Karpas-422 (cell line): Measurements from ENCODE around the gene ASPM. TPM values are rescaled to one million over a fixed set of nuclear protein-coding genes. Genes with fewer than 3 reads are reported as not detected.
"Not testable (repeated sequence)": the region's sequence is repeated elsewhere in the genome, so short reads cannot be mapped to it uniquely, and the experiment has no call there.

Experiments
- DNase-seq: peaks from one replicate; pipeline ENCODE4 v3.0.0-alpha.2; 2015
- H2AFZ ChIP-seq: fragments of 200-600 bp; sonication (generic); 2 replicates; pipeline ENCODE4 v1.6.1; 2014; ENCODE audit warnings: antibody characterized with exemption, low read length, mixed read lengths
- H3K27ac ChIP-seq: fragments of 200-600 bp; sonication (generic); 2 replicates; pipeline ENCODE4 v1.5.1; 2014; ENCODE audit warnings: mild to moderate bottlenecking, low read length, moderate library complexity
- H3K27me3 ChIP-seq: fragments of 200-600 bp; sonication (generic); 2 replicates; pipeline ENCODE4 v1.6.1; 2014; ENCODE audit warnings: low read length, mixed read lengths
- H3K36me3 ChIP-seq: fragments of 200-600 bp; sonication (generic); 2 replicates; pipeline ENCODE4 v1.6.1; 2014; ENCODE audit warnings: low read length, mixed read lengths; ENCODE audit not compliant: insufficient read depth
- H3K4me1 ChIP-seq: fragments of 200-600 bp; sonication (generic); 2 replicates; pipeline ENCODE4 v1.6.1; 2014; ENCODE audit warnings: mild to moderate bottlenecking, low read length, mixed read lengths
- H3K4me2 ChIP-seq: fragments of 200-600 bp; sonication (generic); 2 replicates; pipeline ENCODE4 v1.6.1; 2014; ENCODE audit warnings: low read length, low read depth, mild to moderate bottlenecking; ENCODE audit not compliant: poor library complexity, severe bottlenecking
- H3K4me3 ChIP-seq: fragments of 200-600 bp; sonication (generic); 2 replicates; pipeline ENCODE4 v1.5.1; 2014; ENCODE audit warnings: mild to moderate bottlenecking, antibody characterized with exemption, low read length, mixed read lengths
- H3K79me2 ChIP-seq: fragments of 200-600 bp; sonication (generic); 2 replicates; pipeline ENCODE4 v1.6.1; 2014; ENCODE audit warnings: mild to moderate bottlenecking, low read length, mixed read lengths
- H3K9ac ChIP-seq: fragments of 200-600 bp; sonication (generic); 2 replicates; pipeline ENCODE4 v1.6.0; 2014; ENCODE audit warnings: low read length
- H3K9me2 ChIP-seq: fragments of 200-600 bp; sonication (generic), shearing (Covaris generic); replicated peaks from 2 replicates; pipeline ENCODE4 v1.6.0; 2014; ENCODE audit warnings: mild to moderate bottlenecking, low read length, moderate library complexity; ENCODE audit not compliant: insufficient read depth
- H3K9me3 ChIP-seq: fragments of 300-700, 200-600 bp; sonication (generic); 2 replicates; pipeline ENCODE4 v1.6.1; 2014; ENCODE audit warnings: low read length, mixed read lengths
- H4K20me1 ChIP-seq: fragments of 200-600 bp; sonication (generic); 2 replicates; pipeline ENCODE4 v1.6.1; 2014; ENCODE audit warnings: mild to moderate bottlenecking, antibody characterized with exemption, low read length, low read depth; ENCODE audit not compliant: insufficient read depth
- total RNA-seq: library from RNA; depleted of rRNA; stranded (reverse); fragments of >200 nt; shearing (Covaris generic); gene quantifications from 2 replicates; pipeline ENCODE4 v1.2.3, GENCODE V29; 2014; ENCODE audit warnings: low replicate concordance

ASPM gene
- total RNA-seq, 1 experiment from 2014 or later: 53.4 TPM

DNA sequence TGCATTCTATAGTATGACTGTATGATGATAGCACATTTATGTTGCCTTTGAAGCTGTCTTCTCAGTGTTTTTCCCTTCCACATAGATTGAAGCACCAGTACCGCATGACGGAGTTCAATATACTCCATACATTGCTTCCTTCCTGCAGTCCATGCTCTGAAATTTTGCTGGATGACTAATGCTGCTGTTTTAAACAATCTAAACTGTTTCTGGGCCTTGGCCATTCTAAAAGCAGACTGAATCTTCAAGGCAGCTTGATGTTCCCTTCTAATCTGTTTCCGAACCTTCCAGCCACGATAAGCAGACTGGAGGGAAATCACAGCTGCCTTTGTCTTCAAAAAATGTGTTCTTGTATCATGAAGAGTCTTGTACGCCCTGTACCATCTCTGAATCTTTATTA lies 43.2 kb downstream of the ASPM start:
- no peaks in the 10 kb centered on the region for H3K27me3 ChIP-seq
- H3K9me3 ChIP-seq: no peaks in the 10 kb centered on the region
- H3K79me2 ChIP-seq: peaks cover 21% of the 10 kb centered on the region
- H3K9me2 ChIP-seq: no peaks in the 10 kb centered on the region
- no peaks in the 10 kb centered on the region for H3K4me1 ChIP-seq
- H3K4me3 ChIP-seq: no peak overlapping the region
- H4K20me1 ChIP-seq: no peaks in the 10 kb centered on the region
- peaks cover 51% of the 10 kb centered on the region for H3K36me3 ChIP-seq
- DNase-seq: no peak
- H3K27ac ChIP-seq: no peak overlapping the region
- H2AFZ ChIP-seq: no peak overlapping the region
- no peak overlapping the region for H3K4me2 ChIP-seq
- H3K9ac ChIP-seq: no peak overlapping the region

DNA sequence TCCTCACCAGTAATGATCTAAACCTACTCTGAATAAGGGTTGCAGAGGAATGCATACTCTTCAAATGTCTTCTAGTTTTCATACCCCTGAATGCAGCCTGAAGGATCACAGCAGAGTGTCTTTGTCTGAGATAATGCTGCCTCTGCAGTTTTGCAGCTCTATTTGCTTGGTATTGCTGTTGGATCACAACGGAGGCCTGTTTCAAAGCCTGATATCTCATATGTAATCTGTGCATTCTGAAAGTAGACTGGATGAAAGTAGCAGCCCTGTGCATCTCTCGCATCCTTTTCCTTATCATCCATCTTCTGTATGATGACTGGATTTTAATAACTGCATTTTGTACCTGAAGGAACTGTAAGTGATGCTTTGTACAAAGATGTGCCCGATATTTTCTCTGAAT lies 44.5 kb downstream of the ASPM start:
- Histone ChIP-seq H2AFZ (no peak overlapping the region), H3K36me3 (peaks cover 39% of the 10 kb centered on the region), H4K20me1 (no peaks in the 10 kb centered on the region), H3K4me3 (no peak overlapping the region), H3K27ac (no peak overlapping the region), H3K9me2 (no peaks in the 10 kb centered on the region), H3K27me3 (no peaks in the 10 kb centered on the region), H3K4me2 (no peak overlapping the region), H3K9ac (no peak overlapping the region), H3K4me1 (no peaks in the 10 kb centered on the region), H3K79me2 (peaks cover 9% of the 10 kb centered on the region; the same call in 1 of the 2 replicates), H3K9me3 (no peaks in the 10 kb centered on the region)
- no peak for DNase-seq

DNA sequence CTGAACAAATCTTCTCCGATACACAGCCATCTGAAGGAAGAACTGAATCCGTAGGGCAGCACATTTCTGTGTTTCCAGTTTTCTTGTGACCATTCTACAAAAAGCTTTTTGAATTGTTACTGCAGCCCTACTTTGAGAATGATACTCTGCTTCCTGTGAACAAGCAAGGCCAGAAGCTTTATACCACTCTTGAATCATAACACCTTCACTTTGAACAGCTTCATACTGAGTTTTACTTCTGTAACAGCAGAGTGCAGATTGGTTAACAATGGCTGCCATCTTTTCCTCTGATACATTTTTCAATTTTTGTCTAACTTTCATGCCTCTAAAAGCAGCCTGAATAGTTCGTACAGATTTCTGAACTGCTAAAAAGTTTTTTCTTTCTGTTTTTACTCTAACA lies 45.8 kb downstream of the ASPM start:
- H3K36me3 ChIP-seq: peaks cover 26% of the 10 kb centered on the region
- no peak overlapping the region for H2AFZ ChIP-seq
- no peak overlapping the region for H3K4me2 ChIP-seq
- H3K9me2 ChIP-seq: no peaks in the 10 kb centered on the region
- no peak overlapping the region for H3K9ac ChIP-seq
- no peak overlapping the region for H3K4me3 ChIP-seq
- 0 out of 2 replicates have a peak, but pooled peaks cover 3% of the 10 kb centered on the region for H3K79me2 ChIP-seq
- no peak overlapping the region for H3K27ac ChIP-seq
- DNase-seq: no peak
- H3K27me3 ChIP-seq: no peaks in the 10 kb centered on the region
- H4K20me1 ChIP-seq: no peaks in the 10 kb centered on the region
- no peaks in the 10 kb centered on the region for H3K9me3 ChIP-seq
- H3K4me1 ChIP-seq: no peaks in the 10 kb centered on the region

DNA sequence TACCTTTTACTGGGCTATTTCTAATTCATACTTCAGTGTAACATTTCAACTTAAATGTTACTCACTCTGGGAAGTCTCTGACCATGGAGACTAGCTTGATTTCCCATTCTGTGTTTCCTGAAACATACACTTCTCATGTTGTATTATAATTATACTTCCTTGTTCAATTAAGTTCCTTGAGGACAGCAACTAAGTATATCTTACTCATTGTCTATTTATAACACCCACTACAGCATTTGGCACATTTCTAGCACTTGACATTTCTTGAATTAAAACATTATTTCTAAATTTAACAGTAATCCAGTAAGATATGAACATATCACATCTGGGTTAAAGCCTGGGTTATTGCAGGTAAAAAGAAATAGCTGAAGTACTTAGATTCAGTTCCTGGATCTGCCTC lies 47.0 kb downstream of the ASPM start:
- no peak for DNase-seq

DNA sequence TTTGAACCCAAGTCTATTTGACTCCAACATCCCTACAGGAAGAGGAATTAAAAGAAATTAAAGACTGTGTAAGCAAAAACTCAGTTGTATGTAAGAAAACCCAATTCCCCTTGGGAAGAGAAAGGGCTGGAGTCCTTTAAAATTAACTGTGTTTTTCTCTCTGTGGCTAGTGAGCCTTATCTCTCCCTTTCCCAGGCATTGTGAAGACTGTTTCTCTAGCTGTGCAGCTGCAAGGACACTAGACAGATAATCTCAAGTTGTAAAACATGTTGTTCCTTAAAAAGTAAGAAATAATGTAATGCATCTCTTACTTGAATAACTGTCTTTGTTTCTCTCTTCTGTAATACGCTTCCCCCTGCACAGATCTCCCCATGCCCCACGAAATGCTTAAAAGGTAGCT lies 49.5 kb downstream of the ASPM start:
- H3K9me2 ChIP-seq, H4K20me1 ChIP-seq, H3K9ac ChIP-seq, H3K9me3 ChIP-seq, H3K79me2 ChIP-seq, H3K27me3 ChIP-seq, H3K4me1 ChIP-seq, H3K27ac ChIP-seq, H2AFZ ChIP-seq, H3K4me2 ChIP-seq, H3K4me3 ChIP-seq, DNase-seq: not testable (repeated sequence)
- peaks cover 30% of the 10 kb centered on the region; the same call in 1 of the 2 replicates for H3K36me3 ChIP-seq

More for the DNA sequence above, 47.0 kb downstream of the ASPM start:
- H3K79me2 ChIP-seq: 0 out of 2 replicates have a peak, but pooled peaks cover 3% of the 10 kb centered on the region
- no peaks in the 10 kb centered on the region for H3K9me2 ChIP-seq
- no peaks in the 10 kb centered on the region for H3K9me3 ChIP-seq
- no peak overlapping the region for H3K9ac ChIP-seq
- H3K4me1 ChIP-seq: no peaks in the 10 kb centered on the region
- H3K27ac ChIP-seq: no peak overlapping the region
- no peak overlapping the region for H3K4me3 ChIP-seq
- no peak overlapping the region for H3K4me2 ChIP-seq
- peaks cover 17% of the 10 kb centered on the region for H3K36me3 ChIP-seq
- no peaks in the 10 kb centered on the region for H3K27me3 ChIP-seq
- no peaks in the 10 kb centered on the region for H4K20me1 ChIP-seq
- H2AFZ ChIP-seq: no peak overlapping the region

DNA sequence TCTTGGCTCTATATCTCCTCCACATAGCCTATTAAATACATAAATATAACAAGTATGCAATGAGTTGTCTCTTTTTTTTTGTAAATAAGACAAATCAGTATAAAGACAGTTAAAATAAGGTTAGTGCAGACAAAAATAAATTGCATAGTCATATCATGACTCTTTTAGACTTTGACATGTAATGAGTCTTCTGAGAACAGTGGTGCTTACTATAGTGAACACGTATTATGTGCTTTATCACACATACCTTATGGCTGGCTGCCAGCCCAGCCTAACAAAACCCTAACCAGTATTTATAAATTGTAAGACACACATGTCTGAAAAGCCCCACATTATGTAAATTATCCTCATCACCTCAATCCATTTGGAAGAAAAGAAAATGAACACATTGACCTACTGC lies 50.3 kb downstream of the ASPM start:
- no peaks in the 10 kb centered on the region for H3K4me1 ChIP-seq
- H3K4me3 ChIP-seq: no peak overlapping the region
- H3K9me2 ChIP-seq: no peaks in the 10 kb centered on the region
- DNase-seq: no peak
- no peak overlapping the region for H2AFZ ChIP-seq
- H3K27ac ChIP-seq: no peak overlapping the region
- no peaks in the 10 kb centered on the region for H3K9me3 ChIP-seq
- no peaks in the 10 kb centered on the region for H4K20me1 ChIP-seq
- H3K9ac ChIP-seq: no peak overlapping the region
- H3K27me3 ChIP-seq: no peaks in the 10 kb centered on the region
- H3K36me3 ChIP-seq: peaks cover 36% of the 10 kb centered on the region; the same call in 1 of the 2 replicates
- H3K79me2 ChIP-seq: 0 out of 2 replicates have a peak, but pooled peaks cover 3% of the 10 kb centered on the region
- H3K4me2 ChIP-seq: no peak overlapping the region

DNA sequence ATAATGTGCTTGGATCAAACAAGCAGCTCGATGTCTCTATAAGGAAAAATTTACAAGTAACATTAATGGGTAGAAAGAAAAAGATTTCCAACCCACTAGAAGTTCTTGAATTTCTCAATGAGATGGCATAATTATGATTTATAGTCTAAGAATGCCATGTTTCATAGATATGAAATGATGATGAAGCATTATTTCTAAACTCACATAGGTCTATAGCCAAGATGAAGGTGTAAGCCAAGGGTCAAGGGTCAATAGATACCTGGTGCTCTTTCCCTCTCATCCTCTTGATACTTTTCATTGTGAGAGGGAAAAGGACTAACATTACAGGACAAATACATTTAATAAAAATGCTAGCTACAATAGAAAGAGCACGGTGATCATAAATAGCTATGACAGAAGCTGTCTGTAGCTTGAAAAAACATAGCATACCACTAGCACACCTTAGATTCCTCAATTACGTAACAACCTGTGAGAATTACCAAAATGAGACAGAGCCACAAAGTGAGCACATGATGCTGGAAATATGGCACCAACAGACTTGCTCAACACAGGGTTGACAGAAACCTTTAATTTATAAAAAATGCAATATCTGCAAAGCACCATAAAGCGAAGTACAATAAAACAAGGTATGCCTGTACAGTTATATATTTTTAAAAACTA lies 53.1 kb downstream of the ASPM start:
- Histone ChIP-seq H2AFZ (no peak overlapping the region), H3K9me2 (no peaks in the 10 kb centered on the region), H4K20me1 (no peaks in the 10 kb centered on the region), H3K9me3 (no peaks in the 10 kb centered on the region), H3K4me3 (no peak overlapping the region), H3K4me1 (no peaks in the 10 kb centered on the region), H3K36me3 (peaks cover 52% of the 10 kb centered on the region), H3K9ac (no peak overlapping the region), H3K27ac (no peak overlapping the region), H3K27me3 (no peaks in the 10 kb centered on the region), H3K79me2 (0 out of 2 replicates have a peak, but pooled peaks cover 3% of the 10 kb centered on the region), H3K4me2 (no peak overlapping the region)
- no peak for DNase-seq

DNA sequence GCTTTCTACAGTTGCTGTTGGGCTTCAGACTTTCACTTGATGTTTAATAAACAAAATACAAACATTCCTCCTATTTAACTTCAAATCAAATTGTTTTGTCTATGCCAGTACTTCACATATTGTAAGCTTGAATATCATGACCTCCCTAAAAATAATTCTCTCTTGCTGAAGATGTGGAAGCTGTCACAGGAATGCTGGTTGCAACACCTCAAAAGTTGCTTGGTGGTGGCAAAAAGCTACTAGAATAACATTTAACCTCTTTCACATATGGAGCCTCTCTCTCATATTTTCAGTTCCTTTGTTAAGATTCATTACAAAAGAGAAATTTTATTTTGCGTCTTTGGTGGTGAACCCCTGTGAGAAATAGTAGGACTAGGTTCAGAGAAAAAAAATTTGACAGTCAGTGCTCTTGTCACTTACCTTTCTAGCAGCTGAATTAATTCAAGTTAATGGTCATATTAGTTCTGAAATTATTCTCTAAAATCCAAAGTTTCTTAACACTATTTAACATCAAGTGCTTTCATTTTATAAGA lies 53.9 kb downstream of the ASPM start:
- Histone ChIP-seq H3K4me2 (no peak overlapping the region), H3K9me3 (no peaks in the 10 kb centered on the region), H3K27me3 (no peaks in the 10 kb centered on the region), H3K27ac (no peak overlapping the region), H2AFZ (no peak overlapping the region), H4K20me1 (no peaks in the 10 kb centered on the region), H3K36me3 (peaks cover 60% of the 10 kb centered on the region), H3K4me3 (no peak overlapping the region), H3K9ac (no peak overlapping the region), H3K4me1 (no peaks in the 10 kb centered on the region), H3K9me2 (no peaks in the 10 kb centered on the region), H3K79me2 (0 out of 2 replicates have a peak, but pooled peaks cover 3% of the 10 kb centered on the region)
- DNase-seq: peak; percentile 2
